Stimulated activated CD8-positive, alpha-beta memory T cell treated with anti-CD3 and anti-CD28 coated beads, Interleukin-7, amount 100 ng/mL, for 1 hour (primary cell): ENCODE data around the gene MTFP1.
"Not testable (repeated sequence)": the region's sequence is repeated elsewhere in the genome, so short reads cannot be mapped to it uniquely, and the experiment has no call there.

Experiments used
- DNase-seq, 2 donors: peaks; one replicate each; pipeline ENCODE4 v3.0.0-alpha.2; 2020; ENCODE audit warnings: low read depth in 2 of 2

Gene MTFP1

GRCh38 chr22:30402028-30402765, 23.4 kb upstream of the MTFP1 start:
- no peak for DNase-seq

DNA sequence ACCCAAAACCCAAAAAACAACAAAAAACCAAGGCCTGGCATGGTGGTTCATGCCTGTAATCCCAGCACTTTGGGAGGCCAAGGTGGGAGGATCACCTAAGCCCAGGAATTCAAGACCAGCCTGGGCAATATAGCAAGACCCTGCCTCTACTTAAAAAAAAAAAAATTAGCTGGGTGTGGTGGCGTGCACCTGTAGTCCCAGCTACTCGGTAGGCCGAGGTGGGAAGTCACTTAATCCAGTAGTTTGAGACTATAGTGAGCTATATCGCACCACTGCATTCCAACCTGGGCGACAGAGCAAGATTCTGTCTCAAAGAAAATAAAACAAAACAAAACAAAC, 22.8 kb upstream of the MTFP1 start:
- DNase-seq: not testable (repeated sequence)

GRCh38 chr22:30404307-30404706, 21.3 kb upstream of the MTFP1 start:
- DNase-seq: no peak

GRCh38 chr22:30405731-30406130, 19.8 kb upstream of the MTFP1 start:
- no peak for DNase-seq

GRCh38 chr22:30406400-30406799, 19.2 kb upstream of the MTFP1 start:
- DNase-seq: no peak

DNA sequence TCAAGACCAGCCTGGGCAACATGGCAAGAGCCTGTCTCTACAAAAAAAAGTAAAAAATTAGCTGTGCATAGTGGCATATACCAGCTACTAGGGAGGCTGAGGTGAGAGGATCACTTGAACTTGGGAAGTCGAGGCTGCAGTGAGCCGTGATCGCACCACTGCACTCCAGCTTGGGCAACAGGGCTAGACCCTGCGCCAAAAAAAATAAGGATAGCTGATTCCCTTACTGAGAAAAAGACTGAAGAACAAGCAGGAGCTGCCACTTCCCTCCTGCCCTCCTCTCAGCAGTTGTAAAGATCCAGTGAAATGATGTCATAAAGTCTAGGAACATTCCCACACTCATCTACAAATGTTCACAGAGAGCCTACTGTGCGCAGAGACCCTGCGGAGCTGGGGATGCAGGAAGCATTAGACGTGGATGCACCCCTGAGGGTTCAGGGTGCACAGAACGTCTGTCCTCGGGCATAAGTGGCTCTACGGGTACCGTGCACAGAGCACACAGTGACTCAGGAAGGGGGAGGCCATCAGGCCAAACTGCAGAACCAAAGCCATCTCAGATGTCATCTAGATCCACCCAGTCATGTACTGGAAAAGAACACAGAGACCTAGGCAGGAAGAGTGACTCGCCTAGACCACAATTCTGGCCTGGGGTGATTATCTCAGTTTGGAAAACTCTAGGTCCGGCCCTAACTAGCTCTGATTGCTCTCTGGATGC, 17.0 kb upstream of the MTFP1 start:
- no peak for DNase-seq

DNA sequence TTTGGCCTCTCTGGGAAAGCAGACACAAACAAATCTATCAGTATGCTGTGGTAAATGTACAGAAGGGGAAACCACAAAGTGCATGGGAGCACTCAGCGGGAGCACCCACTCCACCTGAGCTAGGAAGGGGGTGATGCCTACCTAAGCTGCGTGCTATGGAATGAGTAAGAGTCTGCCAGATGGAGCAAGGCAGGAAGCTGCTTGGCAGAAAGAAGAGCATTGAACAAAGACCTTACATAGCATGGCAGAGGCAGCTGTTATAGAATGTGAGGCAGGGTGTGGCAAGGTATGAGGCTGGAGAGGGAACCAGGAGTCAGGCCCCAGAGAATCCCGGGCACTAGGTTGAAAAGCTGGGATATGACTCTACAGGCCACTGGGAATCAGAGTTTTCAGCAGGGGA, 13.8 kb upstream of the MTFP1 start:
- DNase-seq: no peak

DNA sequence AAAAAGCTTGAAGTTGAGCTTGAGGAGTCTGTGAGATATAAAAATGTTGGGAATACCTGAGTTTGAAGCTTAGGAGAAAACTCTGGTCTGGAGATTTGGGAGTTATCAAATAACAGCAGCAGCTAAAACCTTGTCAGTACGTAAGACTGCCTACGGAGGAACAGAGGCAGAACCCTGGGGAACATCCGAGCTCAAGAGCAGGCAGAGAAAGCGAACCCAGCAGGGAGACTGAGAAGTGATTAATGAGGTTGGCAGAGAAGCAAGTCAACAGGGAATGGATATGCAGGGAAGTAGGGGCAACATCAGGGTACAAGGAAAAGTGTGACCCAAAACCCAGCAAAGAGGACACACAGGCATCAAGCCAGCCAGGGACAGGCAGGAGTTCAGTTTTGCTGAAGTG, 12.6 kb upstream of the MTFP1 start:
- DNase-seq: no peak

GRCh38 chr22:30413745-30414524, 11.6 kb upstream of the MTFP1 start:
- DNase-seq: no peak

- DNase-seq: no peak
These were observed 11.0 kb upstream of the MTFP1 start for GRCh38 chr22:30414525-30415047.

DNA sequence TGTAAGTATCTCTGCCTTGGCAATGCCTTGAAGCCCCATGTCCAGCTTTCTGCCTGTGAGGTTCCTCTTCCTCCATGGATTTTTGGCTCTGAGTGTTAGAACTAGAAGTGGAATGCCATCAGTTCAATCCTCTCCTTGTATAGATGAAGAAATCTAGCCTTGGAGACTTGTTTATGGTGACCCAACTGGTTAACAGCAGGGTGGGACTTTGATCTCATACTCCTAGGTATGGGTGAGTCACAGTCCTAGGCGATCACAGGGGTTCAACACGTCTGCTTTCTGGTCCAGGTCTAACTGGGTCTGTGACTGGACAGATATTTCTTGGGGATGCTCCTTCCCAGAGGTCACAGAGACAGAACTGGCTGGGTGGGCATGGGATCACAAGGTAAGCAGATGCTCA, 9.2 kb upstream of the MTFP1 start:
- DNase-seq: no peak

DNA sequence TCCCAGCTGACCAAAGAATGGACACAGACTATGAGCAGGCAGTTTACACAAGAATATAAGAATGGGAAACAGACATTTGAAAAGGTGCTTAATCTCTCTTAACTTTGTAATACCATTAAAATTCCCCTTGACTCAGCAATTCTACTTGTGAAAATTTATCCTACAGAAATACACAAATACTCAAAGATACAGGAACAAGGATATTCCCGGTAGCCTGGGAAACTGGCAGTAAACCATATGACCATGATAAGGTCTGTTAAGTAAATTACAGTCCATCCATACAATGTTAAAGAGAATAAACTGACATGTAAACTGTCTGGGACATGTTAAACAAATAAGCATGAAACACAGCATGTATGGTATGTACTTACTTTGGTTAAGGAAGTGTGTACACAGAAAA, 8.7 kb upstream of the MTFP1 start:
- no peak for DNase-seq

GRCh38 chr22:30420347-30421125, 5.0 kb upstream of the MTFP1 start:
- no peak for DNase-seq

DNA sequence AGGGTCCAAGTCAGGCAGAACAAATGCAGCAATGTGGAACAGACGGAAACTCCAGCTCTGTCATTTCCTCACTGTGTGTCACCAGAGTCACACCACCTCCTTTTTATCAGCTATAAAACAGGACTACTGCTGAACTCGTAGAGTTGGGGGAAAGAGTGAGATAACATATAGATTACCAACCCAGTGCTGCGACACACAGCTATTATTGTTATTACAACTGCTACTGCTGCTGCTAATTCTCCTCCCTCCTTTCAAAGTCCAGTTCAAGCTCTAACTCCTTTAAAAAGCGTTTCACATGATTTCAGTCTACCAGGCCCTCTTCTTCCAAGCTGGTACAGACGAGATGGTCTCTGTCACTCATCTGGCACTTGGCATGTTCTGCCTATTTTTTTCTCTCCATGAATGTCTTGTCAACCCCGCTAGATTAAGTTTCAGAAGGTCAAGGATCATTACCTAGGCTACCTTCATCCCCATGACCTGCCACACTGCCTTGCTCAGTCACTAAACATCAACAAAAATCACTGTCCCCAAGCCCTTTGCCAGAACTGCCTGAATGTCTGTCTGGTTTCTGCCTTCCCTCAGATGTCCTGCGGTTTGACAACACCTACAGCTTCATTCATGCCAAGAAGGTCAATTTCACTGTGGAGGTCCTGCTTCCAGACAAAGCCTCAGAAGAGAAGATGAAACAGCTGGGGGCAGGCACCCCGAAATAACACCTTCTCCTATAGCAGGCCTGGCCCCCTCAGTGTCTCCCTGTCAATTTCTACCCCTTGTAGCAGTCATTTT, 3.7 kb upstream of the MTFP1 start:
- no peak for DNase-seq

- no peak for DNase-seq
These were observed 2.9 kb upstream of the MTFP1 start for GRCh38 chr22:30422481-30423300.

DNA sequence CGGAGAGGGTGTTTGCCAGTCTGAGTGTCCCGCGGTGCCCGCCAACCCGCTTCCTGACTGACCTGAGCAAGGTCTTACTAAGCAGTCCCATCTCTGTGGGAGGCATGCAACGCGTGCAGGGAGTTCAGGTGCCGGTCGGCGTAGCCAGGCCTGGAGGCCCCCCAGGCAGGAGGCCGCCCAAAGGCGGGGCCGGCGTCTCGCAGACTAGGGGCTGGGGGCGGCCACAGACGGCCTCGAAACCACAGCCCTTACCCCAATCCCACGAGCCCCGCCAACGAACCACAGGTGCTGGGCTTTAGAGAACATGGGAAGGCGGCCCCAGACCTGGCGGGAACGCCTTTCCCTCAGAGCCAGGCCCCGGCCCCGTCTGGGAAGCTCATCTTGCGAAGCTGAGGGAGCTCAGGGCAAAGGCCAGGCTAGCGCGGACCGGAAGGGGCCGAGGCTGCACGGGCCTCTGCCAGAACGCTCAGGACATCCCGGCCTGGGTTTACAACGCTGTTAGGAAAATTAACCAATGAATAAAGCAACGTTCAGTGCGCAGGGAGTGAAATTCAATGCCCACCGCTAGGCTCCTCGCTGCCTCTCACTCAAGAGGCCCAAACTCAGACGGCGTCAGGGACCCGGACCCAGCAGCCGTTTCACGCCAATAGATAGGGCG, 2.1 kb upstream of the MTFP1 start:
- DNase-seq: no peak

DNA sequence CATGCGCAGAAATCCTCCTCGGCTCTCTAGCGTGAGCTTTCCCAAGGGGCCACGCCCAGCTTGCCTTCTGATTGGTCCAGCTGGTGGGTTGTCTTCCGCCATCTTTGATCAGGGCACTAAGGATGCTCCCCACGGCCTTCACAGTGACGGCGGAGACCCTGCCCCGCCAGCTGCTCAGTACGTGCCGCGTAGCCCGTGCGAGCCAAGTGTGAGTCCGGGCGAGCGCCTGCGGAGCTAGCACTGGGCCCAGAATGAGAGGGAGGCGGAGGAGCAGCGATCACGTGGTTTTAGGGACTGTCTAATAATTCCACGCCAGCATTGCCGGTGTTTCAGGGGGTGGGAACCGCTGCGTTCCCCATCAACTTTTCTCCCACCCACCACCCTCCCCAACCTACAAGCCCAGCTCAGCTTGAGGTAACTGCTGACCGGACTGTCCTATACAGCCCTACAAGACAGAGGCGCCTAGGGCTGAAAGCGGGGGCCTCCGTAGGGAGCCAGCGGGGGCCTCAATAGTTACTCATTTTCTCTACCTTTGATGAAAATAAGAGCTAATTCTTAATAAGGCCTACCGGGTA, 1.5 kb upstream of the MTFP1 start:
- DNase-seq: peak; percentile 90 to 92

- no peak for DNase-seq
These were observed 838 bp upstream of the MTFP1 start for GRCh38 chr22:30424534-30425326.

- no peak for DNase-seq
These were observed 297 bp upstream of the MTFP1 start for GRCh38 chr22:30425327-30425615.
